SK-N-SH treated with all-trans-retinoic acid at 6 μM for 48 hours (cell line): ENCODE measurements around the gene RPL32.
"Not testable (repeated sequence)": the region's sequence is repeated elsewhere in the genome, so short reads cannot be mapped to it uniquely, and the experiment has no call there.

Experiments
- BACH2 ChIP-seq: fragments of 250-450 bp; sonication (Bioruptor Pico); IDR thresholded peaks from 2 replicates; pipeline ENCODE4 v1.9.0; 2021; ENCODE audit warnings: mild to moderate bottlenecking, borderline replicate concordance
- OSR1 ChIP-seq: fragments of 250-450 bp; sonication (Bioruptor Pico); IDR thresholded peaks from 2 replicates; pipeline ENCODE4 v1.8.0; 2022; ENCODE audit warnings: moderate library complexity, mild to moderate bottlenecking, inconsistent platforms
- PATZ1 ChIP-seq: fragments of 250-450 bp; sonication (Bioruptor Pico); IDR thresholded peaks from 2 replicates; pipeline ENCODE4 v1.8.0; 2020; ENCODE audit warnings: mild to moderate bottlenecking, moderate library complexity, borderline replicate concordance
- RARB ChIP-seq: fragments of 250-450 bp; sonication (Bioruptor Pico); IDR thresholded peaks from 2 replicates; pipeline ENCODE4 v1.8.0; 2021; ENCODE audit warnings: mild to moderate bottlenecking, moderate library complexity
- TCF4 ChIP-seq: fragments of 250-450 bp; sonication (Bioruptor Pico); IDR thresholded peaks from 2 replicates; pipeline ENCODE4 v1.8.0; 2021; ENCODE audit warnings: mild to moderate bottlenecking, moderate library complexity, borderline replicate concordance
- ZFP3 ChIP-seq: fragments of 250-450 bp; sonication (Bioruptor Pico); IDR thresholded peaks from 2 replicates; pipeline ENCODE4 v1.5.0; 2020; ENCODE audit warnings: mild to moderate bottlenecking, moderate library complexity
- ZNF565 ChIP-seq: fragments of 450-650 bp; formaldehyde crosslinking; conservative IDR thresholded peaks from 2 replicates; pipeline ENCODE4 v1.5.0; 2020; ENCODE audit warnings: low read depth, mild to moderate bottlenecking, moderate library complexity
- ZNF70 ChIP-seq: fragments of 450-650 bp; formaldehyde crosslinking; IDR thresholded peaks from 2 replicates; pipeline ENCODE4 v1.5.0; 2020; ENCODE audit warnings: mild to moderate bottlenecking, moderate library complexity
- ZNF8 ChIP-seq: fragments of 450-650 bp; formaldehyde crosslinking; IDR thresholded peaks from 2 replicates; pipeline ENCODE4 v1.5.0; 2020; ENCODE audit warnings: mild to moderate bottlenecking, moderate library complexity

GRCh38 chr3:12853847-12854246, 12.5 kb upstream of the RPL32 start:
- not testable (repeated sequence) for TF ChIP-seq ZFP3; PATZ1 (CRISPR knock-in tag); OSR1 (CRISPR knock-in tag); ZNF8 (CRISPR knock-in tag); RARB (CRISPR knock-in tag); ZNF565 (CRISPR knock-in tag); ZNF70; BACH2 (CRISPR knock-in tag); TCF4 (CRISPR knock-in tag)
